Epithelial cell of esophagus (primary cell): ENCODE measurements around the gene BFSP1.

Experiments
- DNase-seq: peaks from one replicate; pipeline ENCODE4 v3.0.0; 2010; ENCODE audit warnings: low read depth
- H3K4me3 ChIP-seq: 2 replicates; pipeline ENCODE4 v1.5.1; 2011; ENCODE audit warnings: mild to moderate bottlenecking, low read length, control low read depth
- CTCF ChIP-seq: IDR thresholded peaks from 2 replicates; pipeline ENCODE4 v1.5.1; 2011; ENCODE audit warnings: low read depth, mild to moderate bottlenecking, low read length, control low read depth, inconsistent platforms; ENCODE audit not compliant: insufficient read depth; ENCODE audit errors: missing control alignments

The BFSP1 gene

GRCh38 chr20:17542481-17542880, 11.3 kb upstream of the BFSP1 start:
- TF ChIP-seq CTCF: no peak
- no peak for DNase-seq
- no peak overlapping the region for H3K4me3 ChIP-seq

- TF ChIP-seq CTCF: peak; percentile 11
- peak; percentile 77 for DNase-seq
- no peak overlapping the region for H3K4me3 ChIP-seq
Measured at GRCh38 chr20:17541996-17542395, 10.8 kb upstream of the BFSP1 start.

GRCh38 chr20:17541596-17541995, 10.4 kb upstream of the BFSP1 start:
- no peak for TF ChIP-seq CTCF
- no peak overlapping the region for H3K4me3 ChIP-seq
- no peak for DNase-seq

- no peak overlapping the region for H3K4me3 ChIP-seq
- DNase-seq: peak; percentile 55
- no peak for TF ChIP-seq CTCF
Measured at GRCh38 chr20:17538517-17539170, 7.5 kb upstream of the BFSP1 start.

- no peak for TF ChIP-seq CTCF
- H3K4me3 ChIP-seq: no peak overlapping the region
- no peak for DNase-seq
Measured at GRCh38 chr20:17537959-17538358, 6.8 kb upstream of the BFSP1 start.

GRCh38 chr20:17536944-17537444, 5.8 kb upstream of the BFSP1 start:
- peak; percentile 82 for DNase-seq
- no peak overlapping the region for H3K4me3 ChIP-seq
- TF ChIP-seq CTCF: peak; percentile 95

- H3K4me3 ChIP-seq: no peak overlapping the region
- TF ChIP-seq CTCF: no peak
- no peak for DNase-seq
Measured at GRCh38 chr20:17534077-17534476, 2.9 kb upstream of the BFSP1 start.
